ENCODE measurements around the gene ODAM.
"Not testable (repeated sequence)": the region's sequence is repeated elsewhere in the genome, so short reads cannot be mapped to it uniquely, and the experiment has no call there.

ODAM gene

DNA sequence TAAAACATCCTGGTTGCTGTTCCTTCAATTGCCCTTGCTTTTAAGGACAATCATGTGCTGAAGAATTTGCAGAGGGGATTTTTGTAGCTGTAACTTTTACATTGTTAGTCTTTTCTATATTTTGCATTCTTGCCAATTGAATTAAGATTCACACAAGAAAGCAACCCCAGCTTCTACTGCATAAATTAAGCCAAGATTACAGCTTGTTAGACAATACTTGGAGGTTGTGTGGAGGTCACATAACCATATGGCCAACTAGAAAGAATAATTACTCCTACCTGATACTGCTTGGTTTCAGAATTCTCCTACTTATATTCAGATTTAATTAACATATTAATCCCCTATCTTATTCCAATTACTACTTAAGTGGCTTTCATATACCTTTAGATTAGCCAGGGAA is 26.3 kb downstream of the ODAM start:
- not testable (repeated sequence) for DNase-seq (ENCODE audit: low read depth in 2 of 2)

DNA sequence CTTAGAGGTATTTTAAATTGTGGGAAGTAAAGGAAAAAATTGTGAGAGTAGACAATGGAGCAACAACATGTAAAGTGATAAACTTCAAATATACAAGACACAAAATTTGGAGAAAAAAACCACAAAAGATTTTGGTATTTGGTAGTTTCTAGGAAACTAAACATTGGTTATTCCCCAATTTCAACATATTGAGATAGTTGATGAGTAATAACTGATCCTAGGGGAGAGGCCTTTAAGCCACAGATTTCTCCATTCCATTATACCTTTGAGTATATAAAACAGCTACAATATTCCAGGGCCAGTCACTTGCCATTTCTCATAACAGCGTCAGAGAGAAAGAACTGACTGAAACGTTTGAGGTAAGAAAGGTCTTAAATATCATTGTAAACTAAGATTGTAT is 30.3 kb downstream of the ODAM start, which contains the start of gene FDCSP:
Gene FDCSP, plus strand, starts transcription at position 301 of the 400 bp plus-strand sequence. CDS start 5,071 bp downstream, outside the sequence.
- no peak for DNase-seq (ENCODE audit: low read depth in 2 of 2)

DNA sequence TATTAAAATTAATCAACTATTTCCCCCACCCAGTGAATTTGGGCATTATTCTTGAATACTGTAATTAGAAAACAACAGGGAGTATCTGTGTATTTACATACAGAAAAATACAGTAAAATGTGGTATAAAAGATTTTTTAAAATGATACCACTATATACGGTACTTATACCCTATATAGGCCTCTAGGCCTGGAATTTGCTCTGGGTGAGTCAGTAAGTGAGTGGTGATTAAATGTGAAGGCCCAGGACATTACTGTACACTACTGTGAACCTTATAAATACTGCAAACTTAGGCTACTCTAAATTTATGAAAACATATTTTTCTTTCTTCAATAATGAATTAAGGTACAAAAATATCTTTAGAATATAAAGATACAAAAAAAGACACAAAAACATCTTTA is 40.6 kb downstream of the ODAM start:
- DNase-seq (ENCODE audit: low read depth in 2 of 2) = no peak

DNA sequence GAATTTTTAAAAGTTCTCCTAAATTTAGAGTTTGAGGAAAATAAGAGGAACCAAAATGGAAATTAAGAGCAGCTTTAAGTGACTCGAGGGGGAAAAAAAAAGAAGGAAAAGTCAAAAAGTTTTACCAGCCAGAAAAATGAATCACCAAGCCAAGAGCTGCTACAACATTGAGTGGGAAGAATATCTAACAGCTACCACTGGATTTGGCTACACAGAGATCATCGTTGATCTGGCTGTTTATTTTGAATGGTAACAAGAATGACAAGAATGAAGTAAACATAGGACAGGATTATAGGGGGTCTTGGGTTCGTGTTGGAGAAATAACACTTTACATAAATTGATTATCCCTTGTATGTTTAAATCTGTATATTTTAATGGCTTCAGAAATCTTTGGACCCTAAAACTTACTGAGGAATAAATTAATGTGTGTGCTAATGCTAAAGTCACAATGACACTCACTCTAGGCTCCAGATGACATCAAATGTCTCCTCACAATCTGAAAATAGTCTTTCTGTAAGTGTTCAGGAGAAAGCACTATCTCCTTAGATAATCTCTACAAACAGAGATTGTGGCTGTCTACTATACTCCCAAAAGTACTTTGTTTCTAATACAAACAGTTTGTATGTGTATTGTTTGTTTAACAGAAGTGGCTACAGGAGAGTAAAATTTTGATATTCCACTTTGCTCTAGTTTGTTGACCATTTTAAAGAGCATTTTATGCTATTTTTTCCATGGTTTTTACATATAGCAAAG is 43.8 kb downstream of the ODAM start:
- no peak for DNase-seq (ENCODE audit: low read depth in 2 of 2)

DNA sequence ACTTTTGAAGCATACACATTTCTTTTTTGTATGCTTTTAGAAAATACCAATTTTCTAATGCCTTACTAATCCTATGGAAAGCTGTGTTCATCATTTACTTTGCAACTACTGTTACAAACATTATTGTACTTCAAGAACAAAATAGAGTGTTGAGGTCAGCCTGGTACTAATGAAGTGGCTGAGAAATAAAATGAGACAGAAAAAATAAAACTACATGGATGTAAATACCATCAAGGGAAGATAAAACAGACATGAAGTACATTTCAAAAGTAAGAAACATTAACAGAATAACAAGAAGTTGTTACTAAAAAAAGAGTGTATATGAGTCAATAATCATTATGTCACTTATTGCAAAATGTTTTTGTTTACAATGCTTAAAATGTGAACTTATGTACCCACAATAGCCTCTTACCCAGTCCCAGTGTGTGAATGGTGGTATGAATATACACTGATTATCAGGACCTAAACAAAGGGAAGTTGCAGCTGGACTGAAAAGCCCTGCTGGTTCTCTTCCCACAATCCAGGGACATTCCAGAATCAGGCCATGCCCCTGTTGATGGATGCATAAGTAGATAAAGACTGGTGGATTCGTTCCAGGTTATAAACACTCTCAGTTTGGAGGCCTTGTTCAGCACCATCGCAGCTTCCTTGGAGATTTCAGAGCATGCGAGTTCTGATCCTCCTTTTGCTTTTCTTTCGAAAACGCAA is 44.5 kb downstream of the ODAM start:
- no peak for DNase-seq (ENCODE audit: low read depth in 2 of 2)

DNA sequence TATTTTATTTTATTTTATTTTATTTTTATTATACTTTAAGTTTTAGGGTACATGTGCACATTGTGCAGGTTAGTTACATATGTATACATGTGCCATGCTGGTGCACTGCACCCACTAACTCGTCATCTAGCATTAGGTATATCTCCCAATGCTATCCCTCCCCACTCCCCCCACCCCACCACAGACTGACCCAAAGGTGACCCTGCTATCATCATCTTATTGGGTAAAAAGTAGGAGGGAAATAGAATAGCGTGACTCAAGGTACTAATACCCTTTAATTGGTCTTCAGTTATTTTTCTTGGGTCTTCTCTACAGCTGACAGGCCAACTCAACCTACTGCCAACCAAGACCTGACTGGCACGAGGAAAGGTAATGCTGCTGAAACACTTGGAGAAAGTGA is 46.8 kb downstream of the ODAM start, which contains the start of gene CSN3:
Gene CSN3, plus strand, starts transcription at position 301 of the 400 bp plus-strand sequence. CDS start 2,223 bp downstream, outside the sequence.
- not testable (repeated sequence) for DNase-seq (ENCODE audit: low read depth in 2 of 2)

DNA sequence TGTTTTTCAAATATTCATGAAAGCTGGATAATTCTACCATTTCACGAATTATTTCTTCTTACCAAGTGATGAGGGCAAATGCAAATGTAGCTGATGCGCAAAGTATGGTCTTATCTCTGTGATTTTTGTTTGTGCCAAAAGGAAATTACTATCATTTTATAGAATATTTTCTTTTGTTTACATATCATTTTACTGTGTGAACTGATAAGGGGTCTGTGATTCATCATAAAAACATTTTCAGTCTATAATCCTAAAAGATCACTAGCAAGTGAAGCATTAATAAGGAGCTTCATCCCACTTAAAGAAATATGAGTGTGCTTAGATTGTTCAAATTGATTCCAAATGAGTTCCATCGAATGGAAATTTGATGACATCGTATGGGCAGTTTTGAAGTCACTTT is 47.6 kb downstream of the ODAM start:
- DNase-seq (ENCODE audit: low read depth in 2 of 2) = no peak

DNA sequence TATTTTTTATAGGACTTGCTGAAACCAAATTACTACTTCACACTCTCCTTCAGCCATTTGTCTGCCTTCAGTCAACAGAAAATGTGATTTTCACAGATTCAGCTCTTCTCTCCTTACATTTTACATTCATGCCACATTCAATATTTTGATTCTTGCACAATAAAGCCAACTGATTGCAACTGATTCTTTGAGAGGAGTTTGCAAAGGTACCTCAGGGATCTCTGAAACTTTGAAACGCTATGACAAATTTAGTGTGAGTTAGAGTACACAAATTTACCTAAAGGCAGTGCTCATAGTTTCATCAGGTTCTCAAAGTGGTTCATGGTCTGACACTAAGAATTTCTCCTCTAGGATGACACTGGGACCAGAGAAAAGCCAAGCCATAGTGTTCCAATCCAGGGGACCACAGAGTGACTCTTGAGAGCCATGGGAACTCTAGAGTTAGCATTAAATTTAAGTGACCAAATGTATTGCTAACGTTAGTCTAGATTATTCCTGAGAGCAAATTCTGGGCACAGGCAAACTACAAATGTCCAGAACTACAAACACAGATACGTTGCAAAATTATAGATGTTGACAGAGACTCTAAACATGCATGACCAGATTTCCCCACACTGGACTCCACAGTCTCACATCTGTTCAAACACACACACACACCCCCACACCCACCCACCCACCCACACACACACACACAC is 55.9 kb downstream of the ODAM start:
- DNase-seq (ENCODE audit: low read depth in 2 of 2) = no peak

DNA sequence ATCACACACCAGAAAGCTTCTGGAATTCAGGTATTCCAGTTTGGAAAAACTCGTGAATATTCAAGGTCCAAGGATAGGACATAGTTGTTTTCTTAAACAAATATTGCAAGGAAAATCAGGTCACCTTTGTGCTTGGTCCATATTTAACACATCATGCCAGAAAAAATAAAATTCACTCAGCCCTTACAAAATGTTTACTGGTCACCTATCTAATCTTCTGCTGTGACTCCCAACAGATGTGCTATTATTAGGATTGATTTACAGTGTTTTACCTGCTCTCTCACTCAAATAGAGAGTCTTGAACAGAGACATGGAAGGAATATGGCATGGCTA is 56.4 kb downstream of the ODAM start:
- no peak for DNase-seq (ENCODE audit: low read depth in 2 of 2)
